H1 (cell line): Measurements from ENCODE around the gene SMIM44. TPM values are rescaled to one million over a fixed set of nuclear protein-coding genes. Genes with fewer than 3 reads are reported as not detected.

Source experiments
- CTCF ChIP-seq, 3 experiments: IDR thresholded peaks; 1 replicate in 2 of 3; 2 replicates in 1 of 3; pipeline versions ENCODE4 v1.5.1 to v1.6.1; 2011; ENCODE audit warnings: low read length in 3 of 3, mild to moderate bottlenecking in 3 of 3, inconsistent platforms in 2 of 3, low read depth in 1 of 3, moderate library complexity in 1 of 3; ENCODE audit not compliant: insufficient read depth in 1 of 3; ENCODE audit errors: control extremely low read depth in 1 of 3
- KDM4A ChIP-seq: IDR thresholded peaks from one replicate; pipeline ENCODE4 v1.7.1; 2012; ENCODE audit warnings: low read depth, mild to moderate bottlenecking, moderate library complexity, low read length, inconsistent platforms; ENCODE audit not compliant: severe bottlenecking
- POU5F1 ChIP-seq: IDR thresholded peaks from 2 replicates; pipeline ENCODE4 v1.6.1; 2011; ENCODE audit warnings: low read depth, mild to moderate bottlenecking, low read length, moderate library complexity
- RXRA ChIP-seq: IDR thresholded peaks from 2 replicates; pipeline ENCODE4 v1.6.1; 2011; ENCODE audit warnings: low read depth, mild to moderate bottlenecking, low read length, moderate library complexity; ENCODE audit not compliant: insufficient read depth
- TCF12 ChIP-seq: IDR thresholded peaks from 2 replicates; pipeline ENCODE4 v1.6.1; 2011; ENCODE audit warnings: low read depth, mild to moderate bottlenecking, low read length
- polyA plus RNA-seq, 7 experiments: library from polyadenylated mRNA; depleted of rRNA in 3 of 7; stranded (reverse) in 5 of 7; unstranded in 2 of 7; fragments of >200 nt in 5 of 7; fragments of 200-250 nt in 2 of 7; gene quantifications; 1 replicate in 5 of 7; 2 replicates in 1 of 7; 4 replicates in 1 of 7; pipeline versions ENCODE4 v1.2.1 to v1.2.3, GENCODE V29; 2011 to 2013; ENCODE audit warnings: missing spikeins in 2 of 7, mixed read lengths in 2 of 7
- total RNA-seq: library from RNA; stranded (reverse); fragmentation: NEBNext Ultra II Directional; extraction: Animal tissue kit (Norgen Biotek cat#: 25700); gene quantifications from 2 replicates; pipeline ENCODE4 v1.2.1, GENCODE V29; 2021
- TF ChIP-seq, protein P1 (sequence below): fragments of 300-600 bp; sonication (generic); IDR thresholded peaks from 2 replicates; pipeline ENCODE4 v1.7.1; 2012; ENCODE audit warnings: low read length, moderate library complexity, mild to moderate bottlenecking, inconsistent platforms; ENCODE audit not compliant: insufficient replicate concordance

The SMIM44 gene
- total and polyA plus RNA-seq, 2 of the 8 experiments (the other 6 are each of a cell fraction or from before 2014, with no cell fraction given): not detected

GRCh38 chr19:3519126-3519525, 35.9 kb upstream of the SMIM44 start (continued):
- TF ChIP-seq, protein P1, sequence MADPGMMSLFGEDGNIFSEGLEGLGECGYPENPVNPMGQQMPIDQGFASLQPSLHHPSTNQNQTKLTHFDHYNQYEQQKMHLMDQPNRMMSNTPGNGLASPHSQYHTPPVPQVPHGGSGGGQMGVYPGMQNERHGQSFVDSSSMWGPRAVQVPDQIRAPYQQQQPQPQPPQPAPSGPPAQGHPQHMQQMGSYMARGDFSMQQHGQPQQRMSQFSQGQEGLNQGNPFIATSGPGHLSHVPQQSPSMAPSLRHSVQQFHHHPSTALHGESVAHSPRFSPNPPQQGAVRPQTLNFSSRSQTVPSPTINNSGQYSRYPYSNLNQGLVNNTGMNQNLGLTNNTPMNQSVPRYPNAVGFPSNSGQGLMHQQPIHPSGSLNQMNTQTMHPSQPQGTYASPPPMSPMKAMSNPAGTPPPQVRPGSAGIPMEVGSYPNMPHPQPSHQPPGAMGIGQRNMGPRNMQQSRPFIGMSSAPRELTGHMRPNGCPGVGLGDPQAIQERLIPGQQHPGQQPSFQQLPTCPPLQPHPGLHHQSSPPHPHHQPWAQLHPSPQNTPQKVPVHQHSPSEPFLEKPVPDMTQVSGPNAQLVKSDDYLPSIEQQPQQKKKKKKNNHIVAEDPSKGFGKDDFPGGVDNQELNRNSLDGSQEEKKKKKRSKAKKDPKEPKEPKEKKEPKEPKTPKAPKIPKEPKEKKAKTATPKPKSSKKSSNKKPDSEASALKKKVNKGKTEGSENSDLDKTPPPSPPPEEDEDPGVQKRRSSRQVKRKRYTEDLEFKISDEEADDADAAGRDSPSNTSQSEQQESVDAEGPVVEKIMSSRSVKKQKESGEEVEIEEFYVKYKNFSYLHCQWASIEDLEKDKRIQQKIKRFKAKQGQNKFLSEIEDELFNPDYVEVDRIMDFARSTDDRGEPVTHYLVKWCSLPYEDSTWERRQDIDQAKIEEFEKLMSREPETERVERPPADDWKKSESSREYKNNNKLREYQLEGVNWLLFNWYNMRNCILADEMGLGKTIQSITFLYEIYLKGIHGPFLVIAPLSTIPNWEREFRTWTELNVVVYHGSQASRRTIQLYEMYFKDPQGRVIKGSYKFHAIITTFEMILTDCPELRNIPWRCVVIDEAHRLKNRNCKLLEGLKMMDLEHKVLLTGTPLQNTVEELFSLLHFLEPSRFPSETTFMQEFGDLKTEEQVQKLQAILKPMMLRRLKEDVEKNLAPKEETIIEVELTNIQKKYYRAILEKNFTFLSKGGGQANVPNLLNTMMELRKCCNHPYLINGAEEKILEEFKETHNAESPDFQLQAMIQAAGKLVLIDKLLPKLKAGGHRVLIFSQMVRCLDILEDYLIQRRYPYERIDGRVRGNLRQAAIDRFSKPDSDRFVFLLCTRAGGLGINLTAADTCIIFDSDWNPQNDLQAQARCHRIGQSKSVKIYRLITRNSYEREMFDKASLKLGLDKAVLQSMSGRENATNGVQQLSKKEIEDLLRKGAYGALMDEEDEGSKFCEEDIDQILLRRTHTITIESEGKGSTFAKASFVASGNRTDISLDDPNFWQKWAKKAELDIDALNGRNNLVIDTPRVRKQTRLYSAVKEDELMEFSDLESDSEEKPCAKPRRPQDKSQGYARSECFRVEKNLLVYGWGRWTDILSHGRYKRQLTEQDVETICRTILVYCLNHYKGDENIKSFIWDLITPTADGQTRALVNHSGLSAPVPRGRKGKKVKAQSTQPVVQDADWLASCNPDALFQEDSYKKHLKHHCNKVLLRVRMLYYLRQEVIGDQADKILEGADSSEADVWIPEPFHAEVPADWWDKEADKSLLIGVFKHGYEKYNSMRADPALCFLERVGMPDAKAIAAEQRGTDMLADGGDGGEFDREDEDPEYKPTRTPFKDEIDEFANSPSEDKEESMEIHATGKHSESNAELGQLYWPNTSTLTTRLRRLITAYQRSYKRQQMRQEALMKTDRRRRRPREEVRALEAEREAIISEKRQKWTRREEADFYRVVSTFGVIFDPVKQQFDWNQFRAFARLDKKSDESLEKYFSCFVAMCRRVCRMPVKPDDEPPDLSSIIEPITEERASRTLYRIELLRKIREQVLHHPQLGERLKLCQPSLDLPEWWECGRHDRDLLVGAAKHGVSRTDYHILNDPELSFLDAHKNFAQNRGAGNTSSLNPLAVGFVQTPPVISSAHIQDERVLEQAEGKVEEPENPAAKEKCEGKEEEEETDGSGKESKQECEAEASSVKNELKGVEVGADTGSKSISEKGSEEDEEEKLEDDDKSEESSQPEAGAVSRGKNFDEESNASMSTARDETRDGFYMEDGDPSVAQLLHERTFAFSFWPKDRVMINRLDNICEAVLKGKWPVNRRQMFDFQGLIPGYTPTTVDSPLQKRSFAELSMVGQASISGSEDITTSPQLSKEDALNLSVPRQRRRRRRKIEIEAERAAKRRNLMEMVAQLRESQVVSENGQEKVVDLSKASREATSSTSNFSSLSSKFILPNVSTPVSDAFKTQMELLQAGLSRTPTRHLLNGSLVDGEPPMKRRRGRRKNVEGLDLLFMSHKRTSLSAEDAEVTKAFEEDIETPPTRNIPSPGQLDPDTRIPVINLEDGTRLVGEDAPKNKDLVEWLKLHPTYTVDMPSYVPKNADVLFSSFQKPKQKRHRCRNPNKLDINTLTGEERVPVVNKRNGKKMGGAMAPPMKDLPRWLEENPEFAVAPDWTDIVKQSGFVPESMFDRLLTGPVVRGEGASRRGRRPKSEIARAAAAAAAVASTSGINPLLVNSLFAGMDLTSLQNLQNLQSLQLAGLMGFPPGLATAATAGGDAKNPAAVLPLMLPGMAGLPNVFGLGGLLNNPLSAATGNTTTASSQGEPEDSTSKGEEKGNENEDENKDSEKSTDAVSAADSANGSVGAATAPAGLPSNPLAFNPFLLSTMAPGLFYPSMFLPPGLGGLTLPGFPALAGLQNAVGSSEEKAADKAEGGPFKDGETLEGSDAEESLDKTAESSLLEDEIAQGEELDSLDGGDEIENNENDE: no peak
- TF ChIP-seq RXRA: no peak
- no peak for TF ChIP-seq KDM4A
- no peak for TF ChIP-seq CTCF (IDR thresholded peaks at IDR 0.05; ENCODE audit: control extremely low read depth in 1 of 3, insufficient read depth in 1 of 3, low read depth in 1 of 3, low read length in 3 of 3)
- TF ChIP-seq TCF12: no peak
- no peak for TF ChIP-seq POU5F1
